ENCODE measurements around the gene IFIT1.

DNA sequence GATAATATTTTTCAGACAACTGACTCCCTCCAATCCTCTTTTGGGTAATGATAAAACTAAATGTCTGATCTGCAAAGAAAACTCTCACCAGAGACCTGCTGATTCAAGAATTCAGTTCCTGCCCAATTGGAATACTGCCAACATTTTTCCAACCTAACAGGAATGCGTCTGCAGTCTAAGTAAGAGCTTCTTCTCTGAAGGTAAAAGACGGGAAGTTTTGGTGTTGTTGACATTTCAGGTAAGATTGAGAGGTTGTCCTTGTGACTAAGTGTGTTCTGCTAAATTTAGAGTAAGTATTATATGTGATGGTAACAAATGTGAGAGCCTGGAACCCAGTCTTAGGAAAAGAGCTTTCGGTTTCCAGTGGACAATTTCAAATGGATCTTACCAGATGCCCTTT is 39.6 kb downstream of the IFIT1 start:
- no peak for TF ChIP-seq POLR2A (IDR thresholded peaks at IDR 0.05)
- TF ChIP-seq CTCF (IDR thresholded peaks at IDR 0.05), result no peak
